ENCODE data around the gene SUSD1.

DNA sequence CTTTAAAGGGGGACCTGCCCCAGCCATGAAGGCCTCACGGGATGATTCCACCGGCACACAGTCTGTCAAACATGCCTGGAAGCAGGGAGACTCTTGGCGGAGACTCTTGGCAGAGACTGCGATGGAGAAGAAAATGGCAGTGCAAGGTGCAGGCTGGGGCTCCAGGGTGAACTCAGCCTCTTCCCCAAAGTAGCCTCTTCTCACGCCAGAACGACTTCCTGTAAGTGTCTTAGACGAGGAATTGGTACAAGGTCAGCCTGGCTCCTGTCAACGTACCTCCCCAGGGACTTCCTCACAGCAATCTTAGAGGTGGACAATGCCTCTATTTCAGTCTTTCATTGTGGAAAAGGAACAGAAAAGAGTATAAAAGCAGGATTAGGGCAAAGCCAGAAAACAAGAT is 169.2 kb downstream of the SUSD1 start:
- TF ChIP-seq CTCF (IDR thresholded peaks at IDR 0.05) (no peak), POLR2A (IDR thresholded peaks at IDR 0.05) (no peak), EP300 (IDR thresholded peaks at IDR 0.05) (no peak)
